Raji (cell line): ENCODE measurements around the gene IL20RB.

Experiments
- POLR2A ChIP-seq: IDR thresholded peaks from 2 replicates; pipeline ENCODE4 v1.6.1; 2011; ENCODE audit warnings: low read depth, low read length, control low read depth; ENCODE audit not compliant: insufficient read depth

The IL20RB gene

GRCh38 chr3:136957751-136958288 lies at the start of gene IL20RB:
Gene IL20RB (plus strand): TSS chr3:136957983. CDS start chr3:136958114, 131 bp downstream.
- TF ChIP-seq POLR2A: no peak

- no peak for TF ChIP-seq POLR2A
Measured at GRCh38 chr3:136908297-136908696, 49.5 kb upstream of the IL20RB start.

- TF ChIP-seq POLR2A: no peak
Measured at GRCh38 chr3:136909187-136909586, 48.6 kb upstream of the IL20RB start.

GRCh38 chr3:136910697-136911096 lies 47.1 kb upstream of the IL20RB start:
- TF ChIP-seq POLR2A: no peak

GRCh38 chr3:136913168-136913567 lies 44.6 kb upstream of the IL20RB start:
- TF ChIP-seq POLR2A: no peak

- TF ChIP-seq POLR2A: no peak
Measured at GRCh38 chr3:136914739-136915138, 43.0 kb upstream of the IL20RB start.

GRCh38 chr3:136916223-136916622 lies 41.6 kb upstream of the IL20RB start:
- no peak for TF ChIP-seq POLR2A

GRCh38 chr3:136919799-136920580 lies 37.8 kb upstream of the IL20RB start:
- TF ChIP-seq POLR2A: no peak

GRCh38 chr3:136920904-136921611 lies 36.7 kb upstream of the IL20RB start:
- no peak for TF ChIP-seq POLR2A

- TF ChIP-seq POLR2A: no peak
Measured at GRCh38 chr3:136925425-136926190, 32.2 kb upstream of the IL20RB start.

GRCh38 chr3:136928240-136928639 lies 29.5 kb upstream of the IL20RB start:
- TF ChIP-seq POLR2A: no peak

GRCh38 chr3:136929977-136930670 lies 27.7 kb upstream of the IL20RB start:
- no peak for TF ChIP-seq POLR2A

- no peak for TF ChIP-seq POLR2A
Measured at GRCh38 chr3:136931606-136932005, 26.2 kb upstream of the IL20RB start.

GRCh38 chr3:136932523-136932922 lies 25.3 kb upstream of the IL20RB start:
- TF ChIP-seq POLR2A: no peak

GRCh38 chr3:136932978-136933772 lies 24.6 kb upstream of the IL20RB start:
- no peak for TF ChIP-seq POLR2A

GRCh38 chr3:136937175-136937574 lies 20.6 kb upstream of the IL20RB start:
- no peak for TF ChIP-seq POLR2A
